ENCODE data around the gene CD300LG. TPM values are rescaled to one million over a fixed set of nuclear protein-coding genes. Genes with fewer than 3 reads are reported as not detected.

The CD300LG gene
- total RNA-seq, 1 experiment from 2014 or later = not detected

GRCh38 chr17:43852571-43852970, 5.6 kb downstream of the CD300LG start:
- H3K36me3 ChIP-seq (ENCODE audit: control insufficient read depth in 1 of 2, insufficient read depth in 2 of 2, low read length in 2 of 2) = no peaks in the 10 kb centered on the region
- RAD21 ChIA-PET (ENCODE audit: low non-redundant PET in 1 of 2, low total read pairs in 2 of 2, uncharacterized antibody in 2 of 2, unreplicated experiment in 2 of 2) = no interaction called here
- H3K4me2 ChIP-seq (ENCODE audit: low read length) = no peak overlapping the region
- no peaks in the 10 kb centered on the region for H3K4me1 ChIP-seq (ENCODE audit: control insufficient read depth in 1 of 2, insufficient read depth in 2 of 2, low read length in 2 of 2)
- H4K20me1 ChIP-seq (ENCODE audit: insufficient read depth) = no peaks in the 10 kb centered on the region
- TF ChIP-seq CEBPB (IDR thresholded peaks at IDR 0.05; ENCODE audit: low read depth) = no peak
- TF ChIP-seq RAD21 (IDR thresholded peaks at IDR 0.05; ENCODE audit: low read depth) = no peak
- TF ChIP-seq FOSL1 (IDR thresholded peaks at IDR 0.05; ENCODE audit: low read depth) = no peak
- TF ChIP-seq MAX (IDR thresholded peaks at IDR 0.05) = no peak
- TF ChIP-seq CTCF (IDR thresholded peaks at IDR 0.05 in 2 of 3, conservative IDR thresholded peaks at IDR 0.05 in 1 of 3; ENCODE audit: borderline replicate concordance in 1 of 3, insufficient read depth in 1 of 3, low read depth in 2 of 3, low read length in 2 of 3) = no peak
- no peak for TF ChIP-seq TCF7L2 (IDR thresholded peaks at IDR 0.05; ENCODE audit: borderline replicate concordance, extremely low read depth, insufficient read depth, insufficient read length)
- TF ChIP-seq ELF1 (IDR thresholded peaks at IDR 0.05; ENCODE audit: borderline replicate concordance, low read depth) = no peak
- no peak for TF ChIP-seq EZH2phosphoT487 (IDR thresholded peaks at IDR 0.05; ENCODE audit: borderline replicate concordance)
- TF ChIP-seq, protein P1, sequence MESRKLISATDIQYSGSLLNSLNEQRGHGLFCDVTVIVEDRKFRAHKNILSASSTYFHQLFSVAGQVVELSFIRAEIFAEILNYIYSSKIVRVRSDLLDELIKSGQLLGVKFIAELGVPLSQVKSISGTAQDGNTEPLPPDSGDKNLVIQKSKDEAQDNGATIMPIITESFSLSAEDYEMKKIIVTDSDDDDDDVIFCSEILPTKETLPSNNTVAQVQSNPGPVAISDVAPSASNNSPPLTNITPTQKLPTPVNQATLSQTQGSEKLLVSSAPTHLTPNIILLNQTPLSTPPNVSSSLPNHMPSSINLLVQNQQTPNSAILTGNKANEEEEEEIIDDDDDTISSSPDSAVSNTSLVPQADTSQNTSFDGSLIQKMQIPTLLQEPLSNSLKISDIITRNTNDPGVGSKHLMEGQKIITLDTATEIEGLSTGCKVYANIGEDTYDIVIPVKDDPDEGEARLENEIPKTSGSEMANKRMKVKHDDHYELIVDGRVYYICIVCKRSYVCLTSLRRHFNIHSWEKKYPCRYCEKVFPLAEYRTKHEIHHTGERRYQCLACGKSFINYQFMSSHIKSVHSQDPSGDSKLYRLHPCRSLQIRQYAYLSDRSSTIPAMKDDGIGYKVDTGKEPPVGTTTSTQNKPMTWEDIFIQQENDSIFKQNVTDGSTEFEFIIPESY (IDR thresholded peaks at IDR 0.05; ENCODE audit: extremely low read depth, insufficient replicate concordance, low read length) = no peak
- no peak for TF ChIP-seq SIN3A (IDR thresholded peaks at IDR 0.05; ENCODE audit: low read depth)
- no peak for TF ChIP-seq ZFX (IDR thresholded peaks at IDR 0.05)
- no peak for TF ChIP-seq ZNF274 (IDR thresholded peaks at IDR 0.05; ENCODE audit: low read depth, low read length)
- no peak for TF ChIP-seq CBX3 (IDR thresholded peaks at IDR 0.05; ENCODE audit: low read depth)
- TF ChIP-seq, protein P2, sequence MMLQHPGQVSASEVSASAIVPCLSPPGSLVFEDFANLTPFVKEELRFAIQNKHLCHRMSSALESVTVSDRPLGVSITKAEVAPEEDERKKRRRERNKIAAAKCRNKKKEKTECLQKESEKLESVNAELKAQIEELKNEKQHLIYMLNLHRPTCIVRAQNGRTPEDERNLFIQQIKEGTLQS (IDR thresholded peaks at IDR 0.05) = no peak
- TF ChIP-seq YY1 (IDR thresholded peaks at IDR 0.05; ENCODE audit: extremely low read depth, insufficient replicate concordance, low read depth, low read length) = no peak
- no peak for TF ChIP-seq SP1 (IDR thresholded peaks at IDR 0.05; ENCODE audit: low read depth)
- no peaks in the 10 kb centered on the region for H3K9me2 ChIP-seq (ENCODE audit: insufficient read depth)
- POLR2A ChIA-PET = no interaction called here
- H3K9me3 ChIP-seq (ENCODE audit: control insufficient read depth in 1 of 2, insufficient read depth in 1 of 2, low read depth in 1 of 2, low read length in 2 of 2) = no peaks in the 10 kb centered on the region
- CTCF ChIA-PET = no interaction called here
- no peak overlapping the region for H3K9ac ChIP-seq (ENCODE audit: low read length)
- no peak overlapping the region for H3K4me3 ChIP-seq (replicated peaks in 1 of 2; ENCODE audit: low read depth in 1 of 2, low read length in 2 of 2)
- intact Hi-C loops (cut with micrococcal nuclease) = no loop called here
- no peak for ATAC-seq
- no peak overlapping the region for H3K27ac ChIP-seq (ENCODE audit: low read depth, low read length)
- no TSS peak for BruUV-seq (replicated peaks)
- H3K79me2 ChIP-seq (ENCODE audit: insufficient read depth, low read length) = no peaks in the 10 kb centered on the region
- no peaks in the 10 kb centered on the region for H3K27me3 ChIP-seq (ENCODE audit: insufficient read depth, low read length)
- H2AFZ ChIP-seq (ENCODE audit: low read depth, low read length, poor library complexity, severe bottlenecking) = no peak overlapping the region
- no peak for DNase-seq (ENCODE audit: low read depth, low spot score)
